Heart right ventricle (tissue), 16 donors: ENCODE data around the gene PTPRJ. TPM values are rescaled to one million over a fixed set of nuclear protein-coding genes. Genes with fewer than 3 reads are reported as not detected.

ENCODE experiments used
- ATAC-seq, 8 donors: fragments of 200-7000 bp; cut with Tn5 transposase; one replicate each; pipeline ENCODE4 v1.9.1; 2020; ENCODE audit warnings: mild to moderate bottlenecking in 8 of 8, moderate library complexity in 8 of 8, moderate number of reproducible peaks in 1 of 8
- DNase-seq, 2 donors: peaks; one replicate each; pipeline ENCODE4 v3.0.0-alpha.2; 2020
- H3K27ac ChIP-seq, 10 donors: fragments of 200-600 bp; sonication (generic) in 2 of 10; one replicate each; pipeline versions ENCODE4 v1.5.0 to v1.8.0; 2020 to 2022; ENCODE audit warnings: mild to moderate bottlenecking in 3 of 10
- H3K27me3 ChIP-seq, 7 donors: fragments of 200-600 bp; one replicate each; pipeline ENCODE4 v1.8.0; 2021 to 2022; ENCODE audit warnings: mild to moderate bottlenecking in 2 of 7
- H3K36me3 ChIP-seq, 9 donors: fragments of 200-600 bp; sonication (generic) in 1 of 9; one replicate each; pipeline versions ENCODE4 v1.5.0 to v1.8.0; 2020 to 2022; ENCODE audit warnings: mild to moderate bottlenecking in 2 of 9
- H3K4me1 ChIP-seq, 9 donors: fragments of 200-600 bp; sonication (generic) in 1 of 9; one replicate each; pipeline versions ENCODE4 v1.5.0 to v1.8.0; 2020 to 2022; ENCODE audit warnings: mild to moderate bottlenecking in 4 of 9
- H3K4me3 ChIP-seq, 10 donors: fragments of 200-600 bp; sonication (generic) in 2 of 10; one replicate each; pipeline versions ENCODE4 v1.5.0 to v1.8.0; 2020 to 2022; ENCODE audit warnings: mild to moderate bottlenecking in 7 of 10, moderate library complexity in 2 of 10
- H3K9me3 ChIP-seq, 11 donors: fragments of 200-600 bp in 10 of 11; sonication (generic) in 2 of 11; one replicate each; pipeline versions ENCODE4 v1.5.0 to v1.8.0; 2013 to 2022; ENCODE audit warnings: mild to moderate bottlenecking in 2 of 11, control low read depth in 1 of 11, moderate library complexity in 1 of 11
- CTCF ChIP-seq, 9 donors: fragments of 200-600 bp; sonication (generic) in 2 of 9; IDR thresholded peaks; one replicate each; pipeline versions ENCODE4 v1.5.0 to v1.8.0; 2021 to 2022; ENCODE audit warnings: antibody characterized with exemption in 9 of 9, mild to moderate bottlenecking in 5 of 9, moderate library complexity in 1 of 9
- WGBS, 2 donors: extraction: QIAGEN DNeasy Blood & Tissue Kit; methylation state at CpG; one replicate each; pipeline ENCODE4 v1.1.7; 2013; ENCODE audit warnings: inconsistent platforms in 1 of 2; 5-methylcytosine and 5-hydroxymethylcytosine counted together
- intact Hi-C, 10 donors: fragments of 100-400 bp; cut with DNase I; formaldehyde crosslinking; loops; one replicate each; pipeline versions ENCODE4 v1.11.1 to v1.14.2; 2022
- polyA plus RNA-seq, 2 donors: library from polyadenylated mRNA; stranded (reverse); fragments of 200-250 nt; gene quantifications; one replicate each; pipeline ENCODE4 v1.2.3, GENCODE V29; 2013
- total RNA-seq, 10 donors: library from RNA; stranded (reverse); fragmentation: NEBNext Ultra II Directional in 3 of 10; extraction: Animal tissue kit (Norgen Biotek cat#: 25700) in 3 of 10; gene quantifications; one replicate each; pipeline versions ENCODE4 v1.2.1 to v1.2.4, GENCODE V29; 2021 to 2023
- donor health status: Arrhythmogenic right ventricular cardiomyopathy.
- donor health status: ischemic (EF 13 %, LVEDD 7.1; RV severe dilation, severe dysfunction).
- donor health status: healthy with polysubstance abuse.
- donor health status: DM: no; HTN: yes; CAD: no.
- donor health status: DM: no; HTN: no; CAD: no.
- donor health status: ischemic (EF 25% LVEDD 6.9; RV normal size, moderate dysfunction).
- donor health status: ischemic (EF 25% LVEDD 5.7; RV mildly dilated, moderate dysfunction).
- donor health status: healthy.
- donor health status: DM: yes; HTN: yes; CAD: no.
- donor health status: Ischemic cardiomyopathy.
- donor health status: ischemic (EF 35%, LVEDD 5.7; RV mildly dilated, moderate dysfunction).
- donor health status: nonischemic (EF 11% LVEDD 7.7; RV severe dilation, severe dysfunction).
- donor health status: DM: yes; HTN: yes; CAD: no.
- donor health status: PGD.
- donor health status: ischemic (EF 29% LVEDD 5.4; RV normal size, mild dysfunction).
- donor health status: nonischemic (EF 23%, LVEDD 6.1; RV moderate dilation, normal function).

The PTPRJ gene
- total and polyA plus RNA-seq, 12 donors: 0.78 to 22.9 (median 6.7) TPM

GRCh38 chr11:47981667-47982404 lies 1.5 kb downstream of the PTPRJ start:
- peak in 1 of 2 donors; percentile 35 for DNase-seq
- no peak for TF ChIP-seq CTCF (IDR thresholded peaks at IDR 0.05)
- intact Hi-C loops: loop anchor here in 4 of 10 donors (5.0 kb wide), 3 partner anchors 45 to 125 kb away; no protein-coding TSS in a partner anchor
- peaks cover 0 to 14% (median 4%) of the 10 kb centered on the region in 7 donors for H3K27me3 ChIP-seq
- H3K9me3 ChIP-seq: no peaks in the 10 kb centered on the region
- 56 to 65% methylated on average over 17 of the region's 17 CpGs for WGBS, 2 donors
- peak overlapping the region; percentile 19 to 93 (median 80) for H3K4me3 ChIP-seq
- H3K36me3 ChIP-seq: peaks cover 0 to 10% (median 0%) of the 10 kb centered on the region in 9 donors
- ATAC-seq: peak in 2 of 8 donors; percentile 6 to 22
- H3K4me1 ChIP-seq: peaks cover 7 to 59% (median 13%) of the 10 kb centered on the region in 9 donors
- peak overlapping the region in 6 of 10 donors; percentile 23 to 96 (median 67) for H3K27ac ChIP-seq

- Histone ChIP-seq H3K4me1 (peaks cover 7 to 67% (median 16%) of the 10 kb centered on the region in 9 donors), H3K9me3 (no peaks in the 10 kb centered on the region), H3K4me3 (peak overlapping the region in 1 of 10 donors; percentile 93), H3K27me3 (peaks cover 0 to 14% (median 4%) of the 10 kb centered on the region in 7 donors), H3K36me3 (peaks cover 0 to 10% (median 0%) of the 10 kb centered on the region in 9 donors), H3K27ac (peak overlapping the region in 1 of 10 donors; percentile 96)
- TF ChIP-seq CTCF (IDR thresholded peaks at IDR 0.05): no peak
- no peak for DNase-seq
- no peak for ATAC-seq
- intact Hi-C loops: loop anchor here in 4 of 10 donors (5.0 kb wide), 3 partner anchors 45 to 125 kb away; no protein-coding TSS in a partner anchor
These were observed 2.3 kb downstream of the PTPRJ start for GRCh38 chr11:47982616-47983015.

GRCh38 chr11:47983464-47984397 lies 3.4 kb downstream of the PTPRJ start:
- no peak for TF ChIP-seq CTCF (IDR thresholded peaks at IDR 0.05)
- intact Hi-C loops: loop anchor here in 4 of 10 donors (5.0 kb wide), 3 partner anchors 46 to 124 kb away; no protein-coding TSS in a partner anchor
- Histone ChIP-seq H3K36me3 (peaks cover 0 to 10% (median 0%) of the 10 kb centered on the region in 9 donors), H3K9me3 (no peaks in the 10 kb centered on the region), H3K4me1 (peaks cover 7 to 77% (median 16%) of the 10 kb centered on the region in 9 donors), H3K4me3 (peak overlapping the region in 1 of 10 donors; percentile 93), H3K27ac (peak overlapping the region in 1 of 10 donors; percentile 96), H3K27me3 (peaks cover 0 to 14% (median 4%) of the 10 kb centered on the region in 7 donors)
- DNase-seq (no peak), ATAC-seq (no peak)
- 86% methylated on average over 10 of the region's 10 CpGs for WGBS, 2 donors

GRCh38 chr11:47986219-47986618 lies 5.9 kb downstream of the PTPRJ start:
- TF ChIP-seq CTCF (IDR thresholded peaks at IDR 0.05): no peak
- no peaks in the 10 kb centered on the region for H3K9me3 ChIP-seq
- peaks cover 0 to 10% (median 0%) of the 10 kb centered on the region in 9 donors for H3K36me3 ChIP-seq
- 94 to 96% methylated on average over 5 of the region's 5 CpGs for WGBS, 2 donors
- DNase-seq (no peak), ATAC-seq (no peak)
- intact Hi-C loops: no loop called here
- H3K27ac ChIP-seq: no peak overlapping the region
- peaks cover 0 to 14% (median 4%) of the 10 kb centered on the region in 7 donors for H3K27me3 ChIP-seq
- no peak overlapping the region for H3K4me3 ChIP-seq
- peaks cover 7 to 96% (median 18%) of the 10 kb centered on the region in 9 donors for H3K4me1 ChIP-seq
